ENCODE results near the gene DGCR2. TPM values are rescaled to one million over a fixed set of nuclear protein-coding genes. Genes with fewer than 3 reads are reported as not detected.
"Not testable (repeated sequence)": the region's sequence is repeated elsewhere in the genome, so short reads cannot be mapped to it uniquely, and the experiment has no call there.

DGCR2 gene
- total and polyA plus RNA-seq, 2 of the 8 experiments (the other 6 are each of a cell fraction or from before 2014, with no cell fraction given): 42.3 to 62.2 TPM

DNA sequence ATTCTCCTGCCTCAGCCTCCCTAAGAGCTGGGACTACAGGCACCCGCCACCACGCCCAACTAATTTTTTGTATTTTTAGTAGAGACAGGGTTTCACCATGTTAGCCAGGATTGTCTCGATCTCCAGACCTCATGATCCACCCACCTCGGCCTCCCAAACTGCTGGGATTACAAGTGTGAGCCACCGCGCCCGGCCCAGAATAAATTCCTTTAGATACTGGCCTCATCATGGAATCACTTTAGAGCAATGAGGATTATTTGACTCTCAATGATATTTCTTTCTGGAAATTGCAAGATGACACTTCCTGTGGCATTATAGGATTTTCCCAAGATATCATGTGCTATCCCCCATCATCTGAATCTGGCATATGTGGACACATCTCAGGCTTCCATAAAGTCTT is 108.8 kb downstream of the DGCR2 start:
- FAIRE-seq; H3K9me3 ChIP-seq (ENCODE audit: insufficient read depth in 2 of 2, low read depth in 1 of 2, low read length in 1 of 2); H2BK15ac ChIP-seq (ENCODE audit: low read length); H4K5ac ChIP-seq (ENCODE audit: insufficient read length, low read depth, low read length); H3K36me3 ChIP-seq (ENCODE audit: control insufficient read depth in 2 of 4, insufficient read depth in 4 of 4, low read length in 3 of 4); H3K9ac ChIP-seq (replicated peaks in 1 of 4; ENCODE audit: extremely low read depth in 1 of 4, low read depth in 3 of 4, low read length in 3 of 4); H4K8ac ChIP-seq (ENCODE audit: extremely low read depth, insufficient read depth, low read length); H3K79me1 ChIP-seq (ENCODE audit: low read depth, low read length); H4K91ac ChIP-seq (replicated peaks; ENCODE audit: insufficient read length, low read length); H3K27ac ChIP-seq (ENCODE audit: low read depth, low read length); H2BK120ac ChIP-seq (replicated peaks; ENCODE audit: low read depth, low read length); H3K4me3 ChIP-seq (ENCODE audit: extremely low read depth in 1 of 4, insufficient read depth in 2 of 4, low read depth in 3 of 4, low read length in 4 of 4); POLR2A ChIA-PET (ENCODE audit: partially characterized antibody); H2BK20ac ChIP-seq (ENCODE audit: low read length); H3K4ac ChIP-seq (replicated peaks; ENCODE audit: insufficient read length, low read depth, low read length); H3K4me1 ChIP-seq (replicated peaks in 1 of 4; ENCODE audit: control insufficient read depth in 3 of 4, insufficient read depth in 4 of 4, low read length in 3 of 4); H3K4me2 ChIP-seq (ENCODE audit: insufficient read depth in 1 of 2, low read depth in 2 of 2, low read length in 2 of 2); H2BK12ac ChIP-seq (ENCODE audit: low read depth, low read length); H3K79me2 ChIP-seq (ENCODE audit: control insufficient read depth in 1 of 2, insufficient read depth in 2 of 2, low read length in 2 of 2); DNase-seq (ENCODE audit: low read depth in 1 of 2, low spot score in 2 of 2); H2AFZ ChIP-seq (ENCODE audit: low read length); H3K14ac ChIP-seq (ENCODE audit: insufficient read length); H2AK5ac ChIP-seq (ENCODE audit: low read depth, low read length); H3K23ac ChIP-seq (ENCODE audit: insufficient read length); H4K20me1 ChIP-seq (replicated peaks in 1 of 2; ENCODE audit: control insufficient read depth in 1 of 2, insufficient read depth in 2 of 2, low read length in 2 of 2); H3K23me2 ChIP-seq (ENCODE audit: low read depth, low read length); H3K18ac ChIP-seq (ENCODE audit: extremely low read depth, low read length); H3K56ac ChIP-seq (replicated peaks; ENCODE audit: insufficient read length, low read depth, low read length); H2BK5ac ChIP-seq (ENCODE audit: low read depth, low read length); H3K27me3 ChIP-seq (replicated peaks in 1 of 4; ENCODE audit: control insufficient read depth in 3 of 4, extremely low read depth in 1 of 4, insufficient read depth in 3 of 4, low read length in 3 of 4): not testable (repeated sequence)
- CTCF ChIA-PET (ENCODE audit: partially characterized antibody): interaction anchor here (4.5 kb wide), 1 partner anchor 14 kb away, joined by 17 read pairs; no protein-coding TSS in a partner anchor
- WGBS, 2 experiments (ENCODE audit: extremely low coverage in 1 of 2, insufficient coverage in 1 of 2, insufficient read length in 1 of 2, insufficient replicate concordance in 2 of 2, low coverage in 1 of 2, low lambda C conversion rate in 2 of 2, missing lambda C conversion rate in 1 of 2): 99% methylated on average over 7 of the region's 7 CpGs; no CpG with 5 or more reads in 1 of the 2 experiments

All from H1 (cell line).